ENCODE results near the gene CYP3A5. TPM values are rescaled to one million over a fixed set of nuclear protein-coding genes. Genes with fewer than 3 reads are reported as not detected.

Gene CYP3A5
- total and polyA plus RNA-seq, 2 of the 4 experiments (the other 2 are of a cell fraction): not detected

GRCh38 chr7:99621271-99621670 is 58.5 kb downstream of the CYP3A5 start:
- no peak overlapping the region for H4K8ac ChIP-seq (ENCODE audit: low read depth in 2 of 2, low read length in 2 of 2)
- H3K36me3 ChIP-seq (ENCODE audit: control insufficient read depth, insufficient read depth, low read length): peaks cover 60% of the 10 kb centered on the region
- dilution Hi-C loops (cut with HindIII; ENCODE audit: low sequenced_read_pairs, unreplicated experiment): no loop called here
- no peak overlapping the region for H3K18ac ChIP-seq (ENCODE audit: low read depth, low read length)
- no peaks in the 10 kb centered on the region for H4K20me1 ChIP-seq (ENCODE audit: insufficient read depth, low read length)
- H3K79me1 ChIP-seq (ENCODE audit: low read depth in 1 of 2, low read length in 2 of 2): peaks cover 26 to 57% of the 10 kb centered on the region in 2 experiments
- no peak overlapping the region for H2BK20ac ChIP-seq (ENCODE audit: low read depth, low read length)
- H3K4me3 ChIP-seq (ENCODE audit: insufficient read depth, low read depth, low read length): no peak overlapping the region
- H2BK120ac ChIP-seq (ENCODE audit: low read depth, low read length): no peak overlapping the region
- H3K4me2 ChIP-seq (ENCODE audit: low read depth, low read length): no peak overlapping the region
- no peaks in the 10 kb centered on the region for H3K4me1 ChIP-seq (ENCODE audit: control insufficient read depth, insufficient read depth, low read length)
- no peak for DNase-seq
- no CpG with 5 or more reads among the region's 5 CpGs for WGBS, 2 experiments (ENCODE audit: extremely low coverage in 2 of 2, insufficient read length in 1 of 2)
- no peak overlapping the region for H3K14ac ChIP-seq (replicated peaks; ENCODE audit: low read depth, low read length)
- no peaks in the 10 kb centered on the region for H3K27me3 ChIP-seq (ENCODE audit: control insufficient read depth, insufficient read depth, low read length)
- no peak overlapping the region for H3K27ac ChIP-seq (ENCODE audit: insufficient read depth, low read length)
- H2AK9ac ChIP-seq (replicated peaks; ENCODE audit: low read depth, low read length, poor library complexity): no peak overlapping the region
- in situ Hi-C loops (cut with MboI; ENCODE audit: low sequenced_read_pairs): no loop called here
- H3K9me1 ChIP-seq (ENCODE audit: insufficient read depth, low read length): peaks cover 3% of the 10 kb centered on the region
- H2AK5ac ChIP-seq (ENCODE audit: low read depth, low read length): no peak overlapping the region
- CTCF ChIA-PET: no interaction called here
- intact Hi-C loops (cut with micrococcal nuclease): no loop called here
- H2BK5ac ChIP-seq (ENCODE audit: low read depth, low read length, poor library complexity, severe bottlenecking): no peak overlapping the region
- no peaks in the 10 kb centered on the region for H3K9me3 ChIP-seq (ENCODE audit: control insufficient read depth, insufficient read depth, low read length)
- no peak overlapping the region for H3K56ac ChIP-seq (ENCODE audit: extremely low read depth, insufficient read depth, low read length)
- H3K23ac ChIP-seq (ENCODE audit: low read depth, low read length): no peak overlapping the region
- ATAC-seq (ENCODE audit: low read depth): no peak
- no peak overlapping the region for H3K4ac ChIP-seq (ENCODE audit: low read depth, low read length)
- POLR2A ChIA-PET (ENCODE audit: unreplicated experiment): no interaction called here
- no peak overlapping the region for H4K5ac ChIP-seq (ENCODE audit: low read depth, low read length)
- H3K9ac ChIP-seq (ENCODE audit: low read depth, low read length): no peak overlapping the region
- no TSS peak for BruUV-seq (replicated peaks)
- H4K91ac ChIP-seq (ENCODE audit: insufficient read depth, low read depth, low read length): no peak overlapping the region
- no peak overlapping the region for H2AFZ ChIP-seq (replicated peaks; ENCODE audit: low read length, poor library complexity)
- H2BK15ac ChIP-seq (ENCODE audit: low read depth, low read length): no peak overlapping the region
- TF ChIP-seq SMC3 (IDR thresholded peaks at IDR 0.05; ENCODE audit: low read depth, low read length): no peak
- no peak for TF ChIP-seq POLR2A (IDR thresholded peaks at IDR 0.05; ENCODE audit: low read depth, low read length)
- no peak for TF ChIP-seq CHD1 (IDR thresholded peaks at IDR 0.05; ENCODE audit: low read depth, low read length)
- no peak for TF ChIP-seq MAZ (IDR thresholded peaks at IDR 0.05; ENCODE audit: borderline replicate concordance, low read depth, low read length)
- TF ChIP-seq USF2 (IDR thresholded peaks at IDR 0.05; ENCODE audit: low read depth, low read length): no peak
- TF ChIP-seq MAFK (IDR thresholded peaks at IDR 0.05; ENCODE audit: low read depth, low read length): no peak
- TF ChIP-seq RFX5 (IDR thresholded peaks at IDR 0.05; ENCODE audit: low read depth, low read length): no peak
- no peak for TF ChIP-seq BHLHE40 (IDR thresholded peaks at IDR 0.05; ENCODE audit: low read depth, low read length)
- no peak for TF ChIP-seq RAD21 (IDR thresholded peaks at IDR 0.05; ENCODE audit: low read length)
- TF ChIP-seq CEBPB (IDR thresholded peaks at IDR 0.05; ENCODE audit: low read depth, low read length): no peak

Measured in IMR-90 (cell line).